DND-41 (cell line): ENCODE results near the gene SPRR2F.

ENCODE experiments used
- ATAC-seq: fragments of 200-7000 bp; cut with Tn5 transposase; 3 replicates; pipeline ENCODE4 v1.9.1; 2021; ENCODE audit warnings: low read depth; ENCODE audit not compliant: insufficient read depth
- DNase-seq: peaks from one replicate; pipeline ENCODE4 v3.0.0-alpha.2; 2020
- H2AFZ ChIP-seq: 2 replicates; pipeline ENCODE4 v1.6.0; 2012; ENCODE audit warnings: low read depth, low read length
- H3K27ac ChIP-seq: 2 replicates; pipeline ENCODE4 v1.5.1; 2012; ENCODE audit warnings: low read length, inconsistent platforms
- H3K27me3 ChIP-seq: fragments of 200-600 bp; sonication (generic); 2 replicates; pipeline ENCODE4 v1.6.0; 2012; ENCODE audit warnings: low read length, mild to moderate bottlenecking, inconsistent platforms; ENCODE audit not compliant: insufficient read depth, poor library complexity
- H3K36me3 ChIP-seq: 2 replicates; pipeline ENCODE4 v1.5.1; 2012; ENCODE audit warnings: low read length, inconsistent platforms; ENCODE audit not compliant: insufficient read depth
- H3K4me1 ChIP-seq: 2 replicates; pipeline ENCODE4 v1.5.1; 2012; ENCODE audit warnings: mild to moderate bottlenecking, low read length; ENCODE audit not compliant: insufficient read depth
- H3K4me2 ChIP-seq: 2 replicates; pipeline ENCODE4 v1.6.0; 2012; ENCODE audit warnings: mild to moderate bottlenecking, moderate library complexity, low read length, inconsistent platforms; ENCODE audit not compliant: insufficient read depth
- H3K4me3 ChIP-seq, 2 experiments: fragments of 200-600 bp in 1 of 2; shearing (Covaris generic) in 1 of 2; 2 replicates each; pipeline ENCODE4 v1.5.1; 2012 to 2016; ENCODE audit warnings: inconsistent platforms in 2 of 2, low read length in 2 of 2, mild to moderate bottlenecking in 2 of 2, low read depth in 1 of 2, moderate library complexity in 1 of 2
- H3K79me2 ChIP-seq: 2 replicates; pipeline ENCODE4 v1.6.0; 2012; ENCODE audit warnings: low read length, inconsistent platforms; ENCODE audit not compliant: insufficient read depth
- H3K9ac ChIP-seq: 2 replicates; pipeline ENCODE4 v1.6.0; 2012; ENCODE audit warnings: low read depth, mild to moderate bottlenecking, inconsistent platforms, low read length, moderate library complexity
- H3K9me3 ChIP-seq: 2 replicates; pipeline ENCODE4 v1.5.1; 2012; ENCODE audit warnings: low read length, moderate library complexity, mild to moderate bottlenecking, inconsistent platforms; ENCODE audit not compliant: insufficient read depth, severe bottlenecking
- H4K20me1 ChIP-seq: 2 replicates; pipeline ENCODE4 v1.6.0; 2012; ENCODE audit warnings: low read length; ENCODE audit not compliant: insufficient read depth
- CTCF ChIP-seq: IDR thresholded peaks from 2 replicates; pipeline ENCODE4 v1.5.1; 2012; ENCODE audit warnings: borderline replicate concordance, low read length, moderate library complexity, mild to moderate bottlenecking; ENCODE audit not compliant: poor library complexity, severe bottlenecking; ENCODE audit errors: extremely low read depth
- EZH2 ChIP-seq: IDR thresholded peaks from 3 replicates; pipeline ENCODE4 v1.6.1; 2012; ENCODE audit warnings: borderline replicate concordance, low read depth, mild to moderate bottlenecking, moderate library complexity, low read length, inconsistent platforms; ENCODE audit not compliant: severe bottlenecking

Gene SPRR2F, protein sequence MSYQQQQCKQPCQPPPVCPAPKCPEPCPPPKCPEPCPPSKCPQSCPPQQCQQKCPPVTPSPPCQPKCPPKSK

DNA sequence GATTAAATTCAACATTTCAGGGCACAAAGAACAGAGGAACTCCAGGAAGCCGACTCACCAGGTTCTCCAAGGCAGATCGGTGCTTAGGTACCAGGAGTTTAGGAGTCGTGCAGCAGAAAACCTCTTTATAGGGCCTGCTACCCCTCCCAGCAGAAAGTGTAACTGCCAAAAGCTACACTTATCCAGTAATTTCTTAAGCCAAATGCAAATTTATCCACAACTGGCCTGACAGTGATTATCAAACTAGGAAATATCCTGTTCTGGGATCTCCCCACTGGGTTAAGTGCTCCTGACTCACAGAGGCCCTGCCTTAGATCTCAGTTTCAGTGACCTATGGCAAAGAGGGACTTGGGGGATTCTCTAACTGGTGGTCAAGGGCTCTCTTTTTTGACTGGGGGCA is at the start of gene SPRR2F:
SPRR2F (minus strand) TSS at position 101 of the 400 bp plus-strand sequence. CDS start 783 bp downstream, outside the sequence.
- H3K79me2 ChIP-seq = no peaks in the 10 kb centered on the region
- H2AFZ ChIP-seq = no peak within 1 kb of the TSS
- no peaks in the 10 kb centered on the region for H4K20me1 ChIP-seq
- no peak for ATAC-seq
- no peak within 1 kb of the TSS for H3K4me2 ChIP-seq
- no peak within 1 kb of the TSS for H3K4me3 ChIP-seq
- no peak for DNase-seq
- H3K9ac ChIP-seq = no peak within 1 kb of the TSS
- H3K27me3 ChIP-seq = peaks cover 8% of the 10 kb centered on the region
- no peak within 1 kb of the TSS for H3K27ac ChIP-seq
- TF ChIP-seq CTCF (no peak), EZH2 (no peak)
- no peaks in the 10 kb centered on the region for H3K4me1 ChIP-seq
- no peaks in the 10 kb centered on the region for H3K9me3 ChIP-seq
- no peaks in the 10 kb centered on the region for H3K36me3 ChIP-seq

- Histone ChIP-seq H2AFZ (no peak overlapping the region), H3K4me2 (no peak overlapping the region), H3K27ac (no peak overlapping the region), H3K27me3 (peaks cover 7% of the 10 kb centered on the region), H4K20me1 (no peaks in the 10 kb centered on the region), H3K9me3 (peaks cover 7% of the 10 kb centered on the region), H3K79me2 (no peaks in the 10 kb centered on the region), H3K9ac (no peak overlapping the region), H3K4me3 (no peak overlapping the region), H3K36me3 (no peaks in the 10 kb centered on the region), H3K4me1 (no peaks in the 10 kb centered on the region)
- ATAC-seq = no peak
- no peak for DNase-seq
- TF ChIP-seq CTCF = no peak
These were observed 42.2 kb upstream of the SPRR2F start for GRCh38 chr1:153155541-153155940.

- no peaks in the 10 kb centered on the region for H3K36me3 ChIP-seq
- no peak overlapping the region for H3K4me2 ChIP-seq
- no peak overlapping the region for H3K4me3 ChIP-seq
- no peaks in the 10 kb centered on the region for H4K20me1 ChIP-seq
- ATAC-seq (no peak), DNase-seq (no peak)
- no peaks in the 10 kb centered on the region for H3K79me2 ChIP-seq
- H3K27ac ChIP-seq = no peak overlapping the region
- H3K4me1 ChIP-seq = no peaks in the 10 kb centered on the region
- no peak for TF ChIP-seq CTCF
- no peak for TF ChIP-seq EZH2
- peaks cover 7% of the 10 kb centered on the region for H3K27me3 ChIP-seq
- no peak overlapping the region for H2AFZ ChIP-seq
- no peak overlapping the region for H3K9ac ChIP-seq
- H3K9me3 ChIP-seq = no peaks in the 10 kb centered on the region
These were observed 39.2 kb upstream of the SPRR2F start for GRCh38 chr1:153152481-153152880.

- Histone ChIP-seq H3K79me2 (no peaks in the 10 kb centered on the region), H2AFZ (no peak within 1 kb of the TSS), H4K20me1 (no peaks in the 10 kb centered on the region), H3K27me3 (peaks cover 7% of the 10 kb centered on the region), H3K27ac (no peak within 1 kb of the TSS), H3K36me3 (no peaks in the 10 kb centered on the region), H3K4me1 (no peaks in the 10 kb centered on the region), H3K4me3 (no peak within 1 kb of the TSS), H3K9me3 (no peaks in the 10 kb centered on the region), H3K9ac (no peak within 1 kb of the TSS), H3K4me2 (no peak within 1 kb of the TSS)
- DNase-seq (no peak), ATAC-seq (no peak)
- TF ChIP-seq CTCF (no peak), EZH2 (no peak)
These were observed 37.5 kb upstream of the SPRR2F start, which contains the start of gene SPRR2G for GRCh38 chr1:153150846-153151245. Gene SPRR2G (minus strand): TSS chr1:153150890. CDS start chr1:153150110, 780 bp downstream.
